GM23338 (cell line): ENCODE measurements around the gene EHD2. TPM values are rescaled to one million over a fixed set of nuclear protein-coding genes. Genes with fewer than 3 reads are reported as not detected.

ENCODE experiments used
- ATAC-seq: fragments of 200-7000 bp; cut with Tn5 transposase; 3 replicates; pipeline ENCODE4 v1.9.1; 2020
- DNase-seq: peaks from one replicate; pipeline ENCODE4 v3.0.0-alpha.2; 2015; ENCODE audit warnings: low spot score
- H2AFZ ChIP-seq: fragments of 200-600 bp; sonication (generic); 2 replicates; pipeline ENCODE4 v1.8.0; 2016; ENCODE audit warnings: antibody characterized with exemption, mild to moderate bottlenecking, moderate library complexity
- H3F3A ChIP-seq: fragments of 200-600 bp; sonication (generic); replicated peaks from 2 replicates; pipeline ENCODE4 v1.8.0; 2017; ENCODE audit warnings: antibody characterized with exemption, mixed run types, low read depth
- H3K27ac ChIP-seq: fragments of 200-600 bp; sonication (generic); 2 replicates; pipeline ENCODE4 v1.6.1; 2016; ENCODE audit warnings: low read depth
- H3K27me3 ChIP-seq: fragments of 200-600 bp; sonication (generic); 2 replicates; pipeline ENCODE4 v1.8.0; 2016; ENCODE audit warnings: mild to moderate bottlenecking, mixed run types, moderate library complexity; ENCODE audit not compliant: insufficient read depth
- H3K36me3 ChIP-seq: fragments of 200-600 bp; sonication (generic); 2 replicates; pipeline ENCODE4 v1.8.0; 2016; ENCODE audit warnings: mild to moderate bottlenecking; ENCODE audit not compliant: insufficient read depth
- H3K4me1 ChIP-seq: fragments of 200-600 bp; sonication (generic); 2 replicates; pipeline ENCODE4 v1.8.0; 2016; ENCODE audit warnings: mild to moderate bottlenecking, moderate library complexity; ENCODE audit not compliant: insufficient read depth
- H3K4me2 ChIP-seq: fragments of 200-600 bp; sonication (generic); 2 replicates; pipeline ENCODE4 v1.7.1; 2017; ENCODE audit warnings: mixed run types
- H3K4me3 ChIP-seq: fragments of 200-600 bp; sonication (generic); 2 replicates; pipeline ENCODE4 v1.6.1; 2016; ENCODE audit warnings: mixed run types
- H3K79me2 ChIP-seq: fragments of 200-600 bp; sonication (generic); replicated peaks from 2 replicates; pipeline ENCODE4 v1.8.0; 2017; ENCODE audit warnings: mild to moderate bottlenecking; ENCODE audit not compliant: insufficient read depth
- H3K9me2 ChIP-seq: fragments of 200-600 bp; sonication (generic); 2 replicates; pipeline ENCODE4 v1.8.0; 2017; ENCODE audit not compliant: insufficient read depth
- H4K20me1 ChIP-seq: fragments of 200-600 bp; sonication (generic); replicated peaks from 2 replicates; pipeline ENCODE4 v1.8.0; 2017; ENCODE audit warnings: mild to moderate bottlenecking; ENCODE audit not compliant: insufficient read depth
- H3K27ac Mint-ChIP-seq: 2 replicates; pipeline ENCODE4 v1.8.0; 2020; ENCODE audit warnings: inconsistent platforms, mild to moderate bottlenecking, moderate library complexity, mixed read lengths
- H3K27me3 Mint-ChIP-seq: 3 replicates; pipeline ENCODE4 v1.8.0; 2022; ENCODE audit warnings: low read depth, mild to moderate bottlenecking, moderate library complexity, mixed read lengths, inconsistent platforms; ENCODE audit not compliant: insufficient read depth, poor library complexity
- H3K36me3 Mint-ChIP-seq: 3 replicates; pipeline ENCODE4 v1.8.0; 2021; ENCODE audit warnings: low read depth, mild to moderate bottlenecking, inconsistent platforms, moderate library complexity, mixed read lengths
- H3K4me1 Mint-ChIP-seq: 3 replicates; pipeline ENCODE4 v1.8.0; 2020; ENCODE audit warnings: mild to moderate bottlenecking, inconsistent platforms, mixed read lengths
- H3K4me3 Mint-ChIP-seq: 3 replicates; pipeline ENCODE4 v1.8.0; 2021; ENCODE audit warnings: moderate library complexity, mild to moderate bottlenecking, inconsistent platforms, mixed read lengths
- H3K9me3 Mint-ChIP-seq: 3 replicates; pipeline ENCODE4 v1.8.0; 2020; ENCODE audit warnings: moderate library complexity, mild to moderate bottlenecking, inconsistent platforms, mixed read lengths
- CTCF ChIP-seq, 2 experiments: fragments of 200-600 bp in 1 of 2; sonication (generic) in 1 of 2; conservative IDR thresholded peaks; 2 replicates each; pipeline versions ENCODE4 v1.5.1 to v1.6.1; 2016 to 2017; ENCODE audit warnings: antibody characterized with exemption in 2 of 2, low read depth in 2 of 2, mild to moderate bottlenecking in 2 of 2, moderate library complexity in 1 of 2
- EZH2 ChIP-seq: fragments of 200-600 bp; sonication (generic); IDR thresholded peaks from one replicate; pipeline ENCODE4 v1.8.0; 2017; ENCODE audit warnings: antibody characterized with exemption, mild to moderate bottlenecking, low read depth; ENCODE audit not compliant: unreplicated experiment
- JUNB ChIP-seq: IDR thresholded peaks from one replicate; pipeline ENCODE4 v1.6.1; 2016; ENCODE audit warnings: antibody characterized with exemption; ENCODE audit not compliant: unreplicated experiment
- POLR2AphosphoS5 ChIP-seq: IDR thresholded peaks from 2 replicates; pipeline ENCODE4 v1.6.1; 2016; ENCODE audit warnings: antibody characterized with exemption, low read depth
- ZNF331 ChIP-seq: fragments of 250-450 bp; sonication (Bioruptor Pico); IDR thresholded peaks from 2 replicates; pipeline ENCODE4 v1.5.0; 2020; ENCODE audit warnings: low read depth, mild to moderate bottlenecking, moderate library complexity
- polyA plus RNA-seq: library from polyadenylated mRNA; unstranded; fragments of >200 nt; fragmentation: Nextera tagmentation; extraction: Ambion mirVana; gene quantifications from 2 replicates; pipeline ENCODE4 v1.2.1, GENCODE V29; 2016
- total RNA-seq: library from RNA; depleted of rRNA; stranded (reverse); fragments of >200 nt; shearing (Covaris generic); gene quantifications from 2 replicates; pipeline ENCODE4 v1.2.3, GENCODE V29; 2014
- TF ChIP-seq, protein P1 (sequence below): fragments of 250-450 bp; sonication (Bioruptor Pico); IDR thresholded peaks from 2 replicates; pipeline ENCODE4 v1.5.0; 2020; ENCODE audit warnings: mild to moderate bottlenecking, moderate library complexity
- TF ChIP-seq, protein P2 (sequence below): IDR thresholded peaks from 2 replicates; pipeline ENCODE4 v1.6.1; 2016; ENCODE audit warnings: antibody characterized with exemption

The EHD2 gene
- total and polyA plus RNA-seq, 2 experiments from 2014 or later = 6.6 to 10.8 TPM

DNA sequence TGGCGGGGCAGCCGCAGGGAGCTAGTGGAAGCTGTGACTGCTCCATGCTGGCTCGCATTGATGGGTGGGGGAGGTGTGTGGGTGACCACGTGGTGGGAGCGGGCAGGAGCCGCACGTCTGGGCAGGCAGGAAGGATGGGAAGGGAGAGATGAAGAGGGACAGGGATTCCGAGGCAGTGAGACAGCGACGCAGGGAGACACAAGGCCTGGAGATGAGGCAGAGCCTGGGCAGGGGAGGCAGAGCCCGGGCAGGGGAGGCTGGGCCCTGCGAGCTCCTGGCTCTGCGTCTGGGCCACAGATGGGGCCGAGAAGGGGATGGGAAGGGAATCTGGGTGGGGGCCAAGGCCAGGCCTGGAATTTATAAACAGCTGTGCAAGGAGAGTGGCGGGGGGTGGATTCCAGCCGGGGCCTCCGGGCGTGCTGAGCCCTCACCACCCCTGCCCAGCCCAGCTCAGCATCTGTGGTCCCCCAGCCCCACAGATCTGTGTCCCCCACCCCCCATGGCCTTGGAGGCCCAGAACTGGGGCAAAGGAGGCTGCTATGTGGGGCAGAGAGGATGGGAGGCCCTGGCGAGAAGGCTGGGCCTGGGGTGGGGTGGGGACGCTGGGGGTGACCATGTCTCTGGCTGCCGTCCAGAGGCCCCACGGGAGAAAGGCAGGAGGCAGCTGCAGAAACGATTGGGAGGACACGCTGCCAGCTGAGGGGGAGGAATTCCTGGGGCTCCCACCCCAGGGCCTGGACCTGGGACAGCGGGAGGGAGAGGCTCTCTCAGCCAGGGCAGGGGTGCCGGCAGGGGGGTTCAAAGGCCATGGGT, 6.0 kb downstream of the EHD2 start (continued):
- TF ChIP-seq CTCF (conservative IDR thresholded peaks at IDR 0.05; ENCODE audit: low read depth in 2 of 2) = no peak
- TF ChIP-seq, protein P1, sequence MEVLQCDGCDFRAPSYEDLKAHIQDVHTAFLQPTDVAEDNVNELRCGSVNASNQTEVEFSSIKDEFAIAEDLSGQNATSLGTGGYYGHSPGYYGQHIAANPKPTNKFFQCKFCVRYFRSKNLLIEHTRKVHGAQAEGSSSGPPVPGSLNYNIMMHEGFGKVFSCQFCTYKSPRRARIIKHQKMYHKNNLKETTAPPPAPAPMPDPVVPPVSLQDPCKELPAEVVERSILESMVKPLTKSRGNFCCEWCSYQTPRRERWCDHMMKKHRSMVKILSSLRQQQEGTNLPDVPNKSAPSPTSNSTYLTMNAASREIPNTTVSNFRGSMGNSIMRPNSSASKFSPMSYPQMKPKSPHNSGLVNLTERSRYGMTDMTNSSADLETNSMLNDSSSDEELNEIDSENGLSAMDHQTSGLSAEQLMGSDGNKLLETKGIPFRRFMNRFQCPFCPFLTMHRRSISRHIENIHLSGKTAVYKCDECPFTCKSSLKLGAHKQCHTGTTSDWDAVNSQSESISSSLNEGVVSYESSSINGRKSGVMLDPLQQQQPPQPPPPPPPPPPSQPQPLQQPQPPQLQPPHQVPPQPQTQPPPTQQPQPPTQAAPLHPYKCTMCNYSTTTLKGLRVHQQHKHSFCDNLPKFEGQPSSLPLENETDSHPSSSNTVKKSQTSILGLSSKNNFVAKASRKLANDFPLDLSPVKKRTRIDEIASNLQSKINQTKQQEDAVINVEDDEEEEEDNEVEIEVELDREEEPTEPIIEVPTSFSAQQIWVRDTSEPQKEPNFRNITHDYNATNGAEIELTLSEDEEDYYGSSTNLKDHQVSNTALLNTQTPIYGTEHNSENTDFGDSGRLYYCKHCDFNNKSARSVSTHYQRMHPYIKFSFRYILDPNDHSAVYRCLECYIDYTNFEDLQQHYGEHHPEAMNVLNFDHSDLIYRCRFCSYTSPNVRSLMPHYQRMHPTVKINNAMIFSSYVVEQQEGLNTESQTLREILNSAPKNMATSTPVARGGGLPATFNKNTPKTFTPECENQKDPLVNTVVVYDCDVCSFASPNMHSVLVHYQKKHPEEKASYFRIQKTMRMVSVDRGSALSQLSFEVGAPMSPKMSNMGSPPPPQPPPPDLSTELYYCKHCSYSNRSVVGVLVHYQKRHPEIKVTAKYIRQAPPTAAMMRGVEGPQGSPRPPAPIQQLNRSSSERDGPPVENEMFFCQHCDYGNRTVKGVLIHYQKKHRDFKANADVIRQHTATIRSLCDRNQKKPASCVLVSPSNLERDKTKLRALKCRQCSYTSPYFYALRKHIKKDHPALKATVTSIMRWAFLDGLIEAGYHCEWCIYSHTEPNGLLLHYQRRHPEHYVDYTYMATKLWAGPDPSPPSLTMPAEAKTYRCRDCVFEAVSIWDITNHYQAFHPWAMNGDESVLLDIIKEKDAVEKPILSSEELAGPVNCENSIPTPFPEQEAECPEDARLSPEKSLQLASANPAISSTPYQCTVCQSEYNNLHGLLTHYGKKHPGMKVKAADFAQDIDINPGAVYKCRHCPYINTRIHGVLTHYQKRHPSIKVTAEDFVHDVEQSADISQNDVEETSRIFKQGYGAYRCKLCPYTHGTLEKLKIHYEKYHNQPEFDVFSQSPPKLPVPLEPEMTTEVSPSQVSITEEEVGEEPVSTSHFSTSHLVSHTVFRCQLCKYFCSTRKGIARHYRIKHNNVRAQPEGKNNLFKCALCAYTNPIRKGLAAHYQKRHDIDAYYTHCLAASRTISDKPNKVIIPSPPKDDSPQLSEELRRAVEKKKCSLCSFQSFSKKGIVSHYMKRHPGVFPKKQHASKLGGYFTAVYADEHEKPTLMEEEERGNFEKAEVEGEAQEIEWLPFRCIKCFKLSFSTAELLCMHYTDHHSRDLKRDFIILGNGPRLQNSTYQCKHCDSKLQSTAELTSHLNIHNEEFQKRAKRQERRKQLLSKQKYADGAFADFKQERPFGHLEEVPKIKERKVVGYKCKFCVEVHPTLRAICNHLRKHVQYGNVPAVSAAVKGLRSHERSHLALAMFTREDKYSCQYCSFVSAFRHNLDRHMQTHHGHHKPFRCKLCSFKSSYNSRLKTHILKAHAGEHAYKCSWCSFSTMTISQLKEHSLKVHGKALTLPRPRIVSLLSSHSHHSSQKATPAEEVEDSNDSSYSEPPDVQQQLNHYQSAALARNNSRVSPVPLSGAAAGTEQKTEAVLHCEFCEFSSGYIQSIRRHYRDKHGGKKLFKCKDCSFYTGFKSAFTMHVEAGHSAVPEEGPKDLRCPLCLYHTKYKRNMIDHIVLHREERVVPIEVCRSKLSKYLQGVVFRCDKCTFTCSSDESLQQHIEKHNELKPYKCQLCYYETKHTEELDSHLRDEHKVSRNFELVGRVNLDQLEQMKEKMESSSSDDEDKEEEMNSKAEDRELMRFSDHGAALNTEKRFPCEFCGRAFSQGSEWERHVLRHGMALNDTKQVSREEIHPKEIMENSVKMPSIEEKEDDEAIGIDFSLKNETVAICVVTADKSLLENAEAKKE (CRISPR knock-in tag) = no peak
- no peak for TF ChIP-seq ZNF331 (CRISPR knock-in tag)
- no peak for TF ChIP-seq JUNB

DNA sequence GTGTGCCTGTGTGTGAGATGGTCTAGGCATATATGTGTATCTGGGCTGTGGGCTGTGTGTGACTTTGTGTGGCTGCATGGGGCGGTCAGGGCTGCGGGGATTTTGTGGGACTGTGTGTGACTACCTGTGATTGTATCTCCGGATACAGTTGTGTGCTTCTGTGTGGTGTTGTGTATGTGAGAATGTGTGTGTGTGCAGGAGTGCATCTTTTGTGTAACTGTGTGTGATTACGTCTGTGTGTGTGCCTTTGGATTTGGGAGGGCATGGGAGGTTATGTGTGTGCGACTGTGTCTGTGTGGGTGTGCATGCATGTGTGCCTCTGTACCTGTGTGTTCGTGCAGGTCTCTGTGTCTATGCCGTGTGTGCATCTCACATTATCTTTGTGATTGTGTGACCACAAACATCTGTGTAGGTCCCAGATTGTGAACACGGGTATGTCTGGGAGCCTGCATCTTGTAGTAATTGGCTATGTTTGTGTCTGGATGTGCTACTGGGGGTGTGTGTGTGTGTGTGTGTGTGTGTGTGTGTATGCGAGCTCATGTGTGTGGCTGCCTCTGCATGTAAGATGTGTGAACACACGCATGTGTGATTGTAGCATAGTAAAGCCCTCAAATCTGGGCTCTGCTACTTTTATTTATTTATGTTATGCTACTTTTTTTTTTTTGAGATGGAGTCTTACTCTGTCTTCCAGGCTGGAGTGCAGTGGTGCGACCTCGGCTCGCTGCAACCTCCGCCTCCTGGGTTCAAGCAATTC, 7.6 kb downstream of the EHD2 start:
- Histone ChIP-seq H3K4me2 (no peak overlapping the region), H3K4me3 (no peak overlapping the region), H3K9me2 (no peaks in the 10 kb centered on the region), H4K20me1 (no peaks in the 10 kb centered on the region), H3K27ac (no peak overlapping the region), H3K27me3 (no peaks in the 10 kb centered on the region), H3K36me3 (no peaks in the 10 kb centered on the region), H3F3A (no peaks in the 10 kb centered on the region), H3K4me1 (no peaks in the 10 kb centered on the region; the same call in 1 of the 2 replicates), H2AFZ (no peak overlapping the region), H3K79me2 (no peaks in the 10 kb centered on the region)
- Mint-ChIP-seq H3K4me3 (no peak overlapping the region), H3K9me3 (no peaks in the 10 kb centered on the region; the same call in 1 of the 3 replicates), H3K4me1 (peaks cover 9% of the 10 kb centered on the region; the same call in 2 of the 3 replicates), H3K27me3 (peaks cover 2% of the 10 kb centered on the region), H3K36me3 (peaks cover 3% of the 10 kb centered on the region; the same call in 2 of the 3 replicates), H3K27ac (no peak overlapping the region)
- DNase-seq (no peak), ATAC-seq (no peak)
- TF ChIP-seq POLR2AphosphoS5 = no peak
- TF ChIP-seq, protein P2, sequence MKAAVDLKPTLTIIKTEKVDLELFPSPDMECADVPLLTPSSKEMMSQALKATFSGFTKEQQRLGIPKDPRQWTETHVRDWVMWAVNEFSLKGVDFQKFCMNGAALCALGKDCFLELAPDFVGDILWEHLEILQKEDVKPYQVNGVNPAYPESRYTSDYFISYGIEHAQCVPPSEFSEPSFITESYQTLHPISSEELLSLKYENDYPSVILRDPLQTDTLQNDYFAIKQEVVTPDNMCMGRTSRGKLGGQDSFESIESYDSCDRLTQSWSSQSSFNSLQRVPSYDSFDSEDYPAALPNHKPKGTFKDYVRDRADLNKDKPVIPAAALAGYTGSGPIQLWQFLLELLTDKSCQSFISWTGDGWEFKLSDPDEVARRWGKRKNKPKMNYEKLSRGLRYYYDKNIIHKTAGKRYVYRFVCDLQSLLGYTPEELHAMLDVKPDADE = no peak
- no peak for TF ChIP-seq EZH2
- no peak for TF ChIP-seq JUNB
